HepG2 (cell line): ENCODE results near the gene TOM1L2. TPM values are rescaled to one million over a fixed set of nuclear protein-coding genes. Genes with fewer than 3 reads are reported as not detected.

Experiments
- EP300 ChIP-seq, 3 experiments: sonication (generic) in 1 of 3; formaldehyde crosslinking in 1 of 3; IDR thresholded peaks; 2 replicates each; pipeline versions ENCODE4 v1.5.1 to v1.6.1; 2011 to 2020; ENCODE audit warnings: low read depth in 2 of 3, low read length in 2 of 3, borderline replicate concordance in 1 of 3, improper control_type of control experiment in 1 of 3, mild to moderate bottlenecking in 1 of 3, missing genetic modification reagents in 1 of 3, moderate library complexity in 1 of 3
- HNF1B ChIP-seq: sonication (generic); formaldehyde crosslinking; IDR thresholded peaks from 2 replicates; pipeline ENCODE4 v1.5.1; 2020; ENCODE audit warnings: mild to moderate bottlenecking, moderate library complexity, missing genetic modification reagents
- HNF4A ChIP-seq: sonication (generic); formaldehyde crosslinking; IDR thresholded peaks from 2 replicates; pipeline ENCODE4 v1.4.0; 2020; ENCODE audit warnings: missing genetic modification reagents
- IKZF4 ChIP-seq: sonication (generic); formaldehyde crosslinking; IDR thresholded peaks from 2 replicates; pipeline ENCODE4 v1.5.1; 2020; ENCODE audit warnings: borderline replicate concordance, mild to moderate bottlenecking, low read depth, missing genetic modification reagents; ENCODE audit errors: not compliant biosample characterization
- MZF1 ChIP-seq: sonication (generic); formaldehyde crosslinking; IDR thresholded peaks from 2 replicates; pipeline ENCODE4 v1.8.1; 2023; ENCODE audit warnings: mild to moderate bottlenecking, missing genetic modification reagents, borderline replicate concordance
- SALL1 ChIP-seq: sonication (generic); formaldehyde crosslinking; IDR thresholded peaks from 2 replicates; pipeline ENCODE4 v1.8.0; 2022; ENCODE audit warnings: mild to moderate bottlenecking, missing genetic modification reagents
- TEAD3 ChIP-seq: optimal IDR thresholded peaks from 2 replicates; pipeline ENCODE3; 2016; ENCODE audit warnings: borderline replicate concordance
- ZNF180 ChIP-seq: sonication (generic); formaldehyde crosslinking; IDR thresholded peaks from 2 replicates; pipeline ENCODE4 v1.4.0; 2020; ENCODE audit warnings: low read depth, missing genetic modification reagents, borderline replicate concordance
- ZNF337 ChIP-seq: sonication (generic); formaldehyde crosslinking; IDR thresholded peaks from 2 replicates; pipeline ENCODE4 v1.5.1; 2020; ENCODE audit warnings: missing genetic modification reagents, low read depth, mild to moderate bottlenecking, borderline replicate concordance
- ZNF496 ChIP-seq: sonication (generic); formaldehyde crosslinking; IDR thresholded peaks from 2 replicates; pipeline ENCODE4 v1.8.1; 2023; ENCODE audit warnings: mild to moderate bottlenecking, moderate library complexity, missing genetic modification reagents; ENCODE audit not compliant: insufficient replicate concordance
- polyA plus RNA-seq, 8 experiments: library from polyadenylated mRNA; depleted of rRNA in 3 of 8; stranded (reverse) in 7 of 8; unstranded in 1 of 8; fragments of >200 nt; fragmentation: Illumina TruSeq in 4 of 8; extraction: Trizol in 4 of 8; gene quantifications; 2 replicates each; pipeline versions ENCODE4 v1.2.1 to v1.2.3, GENCODE V29; 2011 to 2016; ENCODE audit warnings: low read depth in 4 of 8, missing spikeins in 1 of 8, mixed read lengths in 1 of 8; ENCODE audit not compliant: insufficient read depth in 1 of 8
- total RNA-seq, 5 experiments: library from RNA; depleted of rRNA; stranded (reverse); fragments of >200 nt; fragmentation: Illumina TruSeq; extraction: Trizol; gene quantifications; 2 replicates each; pipeline ENCODE4 v1.2.3, GENCODE V29; 2016; ENCODE audit warnings: low read depth in 1 of 5
- TF ChIP-seq, protein P1 (sequence below): sonication (generic); formaldehyde crosslinking; conservative IDR thresholded peaks from 2 replicates; pipeline ENCODE4 v1.4.0; 2020; ENCODE audit warnings: mild to moderate bottlenecking, missing genetic modification reagents, moderate library complexity

Gene TOM1L2
- total and polyA plus RNA-seq, 2 of the 13 experiments (the other 11 are each of a cell fraction or from before 2014, with no cell fraction given): 4.7 to 7.4 TPM

GRCh38 chr17:17943281-17943984, 28.8 kb downstream of the TOM1L2 start (continued):
- TF ChIP-seq, protein P1, sequence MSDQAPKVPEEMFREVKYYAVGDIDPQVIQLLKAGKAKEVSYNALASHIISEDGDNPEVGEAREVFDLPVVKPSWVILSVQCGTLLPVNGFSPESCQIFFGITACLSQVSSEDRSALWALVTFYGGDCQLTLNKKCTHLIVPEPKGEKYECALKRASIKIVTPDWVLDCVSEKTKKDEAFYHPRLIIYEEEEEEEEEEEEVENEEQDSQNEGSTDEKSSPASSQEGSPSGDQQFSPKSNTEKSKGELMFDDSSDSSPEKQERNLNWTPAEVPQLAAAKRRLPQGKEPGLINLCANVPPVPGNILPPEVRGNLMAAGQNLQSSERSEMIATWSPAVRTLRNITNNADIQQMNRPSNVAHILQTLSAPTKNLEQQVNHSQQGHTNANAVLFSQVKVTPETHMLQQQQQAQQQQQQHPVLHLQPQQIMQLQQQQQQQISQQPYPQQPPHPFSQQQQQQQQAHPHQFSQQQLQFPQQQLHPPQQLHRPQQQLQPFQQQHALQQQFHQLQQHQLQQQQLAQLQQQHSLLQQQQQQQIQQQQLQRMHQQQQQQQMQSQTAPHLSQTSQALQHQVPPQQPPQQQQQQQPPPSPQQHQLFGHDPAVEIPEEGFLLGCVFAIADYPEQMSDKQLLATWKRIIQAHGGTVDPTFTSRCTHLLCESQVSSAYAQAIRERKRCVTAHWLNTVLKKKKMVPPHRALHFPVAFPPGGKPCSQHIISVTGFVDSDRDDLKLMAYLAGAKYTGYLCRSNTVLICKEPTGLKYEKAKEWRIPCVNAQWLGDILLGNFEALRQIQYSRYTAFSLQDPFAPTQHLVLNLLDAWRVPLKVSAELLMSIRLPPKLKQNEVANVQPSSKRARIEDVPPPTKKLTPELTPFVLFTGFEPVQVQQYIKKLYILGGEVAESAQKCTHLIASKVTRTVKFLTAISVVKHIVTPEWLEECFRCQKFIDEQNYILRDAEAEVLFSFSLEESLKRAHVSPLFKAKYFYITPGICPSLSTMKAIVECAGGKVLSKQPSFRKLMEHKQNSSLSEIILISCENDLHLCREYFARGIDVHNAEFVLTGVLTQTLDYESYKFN (CRISPR knock-in tag): peak; percentile 61
- no peak for TF ChIP-seq MZF1
- TF ChIP-seq ZNF496 (CRISPR knock-in tag): no peak
- TF ChIP-seq EP300 (IDR thresholded peaks at IDR 0.05; ENCODE audit: low read depth in 2 of 2, low read length in 2 of 2): 0 out of 4 replicates have a peak, but pooled peaks of 1 of the 2 experiments have one; percentile 21
- TF ChIP-seq EP300 (CRISPR knock-in tag; IDR thresholded peaks at IDR 0.05; ENCODE audit: borderline replicate concordance): no peak
- TF ChIP-seq IKZF4 (CRISPR knock-in tag): no peak
- TF ChIP-seq ZNF180 (CRISPR knock-in tag): no peak
- TF ChIP-seq HNF1B (CRISPR knock-in tag): no peak
- no peak for TF ChIP-seq TEAD3 (CRISPR knock-in tag)
- TF ChIP-seq HNF4A (CRISPR knock-in tag): 0 out of 2 replicates have a peak, but pooled peaks have one; percentile 26
- TF ChIP-seq ZNF337 (CRISPR knock-in tag): no peak
- TF ChIP-seq SALL1 (CRISPR knock-in tag): peak; percentile 34
